GM12872 (cell line): Measurements from ENCODE around the gene DCAF17.

Experiments
- CTCF ChIP-seq: IDR thresholded peaks from 3 replicates; pipeline ENCODE4 v1.5.1; 2011; ENCODE audit warnings: low read depth, mild to moderate bottlenecking, low read length, moderate library complexity; ENCODE audit not compliant: insufficient read depth

DCAF17 gene

DNA sequence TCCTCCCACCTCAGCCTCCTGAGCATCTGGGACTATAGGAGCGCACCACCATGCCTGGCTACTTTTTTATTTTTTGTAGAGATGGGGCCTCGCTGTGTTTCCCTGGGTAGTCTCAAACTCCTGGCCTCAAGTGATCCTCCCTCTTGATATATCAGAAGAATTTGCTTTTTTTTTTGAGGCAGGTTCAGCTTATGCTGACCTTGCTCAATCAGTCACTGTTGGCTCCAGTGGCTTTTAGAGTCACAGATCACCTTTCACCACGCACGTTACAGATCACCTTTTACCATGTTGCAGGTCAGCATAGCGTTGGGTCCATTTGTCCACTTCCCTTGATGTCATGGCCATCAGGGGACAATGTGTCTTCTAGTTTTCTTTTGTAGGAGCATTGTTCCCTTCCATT lies 36.1 kb downstream of the DCAF17 start:
- no peak for TF ChIP-seq CTCF

DNA sequence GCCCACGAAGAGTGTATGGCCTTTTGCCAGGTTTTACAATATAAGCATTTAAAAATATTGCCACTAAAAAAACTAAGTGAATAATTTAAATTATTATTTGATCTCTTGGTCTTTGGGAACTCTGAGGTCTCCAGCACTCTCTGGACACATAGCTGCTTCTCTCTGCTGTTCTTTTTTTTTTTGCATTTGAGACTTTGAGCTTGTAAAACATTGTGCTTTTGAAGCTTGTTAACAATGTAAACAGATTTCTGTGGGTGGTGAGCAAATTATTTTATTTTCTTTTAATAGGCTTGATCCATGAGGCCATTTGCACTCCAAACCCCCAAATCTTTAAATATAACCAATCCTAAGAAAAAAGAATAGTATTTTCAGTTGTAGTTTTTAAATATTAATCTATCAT lies 42.0 kb downstream of the DCAF17 start:
- TF ChIP-seq CTCF, result no peak

- TF ChIP-seq CTCF, result no peak
Observed at GRCh38 chr2:171478345-171478744, 44.3 kb downstream of the DCAF17 start.

DNA sequence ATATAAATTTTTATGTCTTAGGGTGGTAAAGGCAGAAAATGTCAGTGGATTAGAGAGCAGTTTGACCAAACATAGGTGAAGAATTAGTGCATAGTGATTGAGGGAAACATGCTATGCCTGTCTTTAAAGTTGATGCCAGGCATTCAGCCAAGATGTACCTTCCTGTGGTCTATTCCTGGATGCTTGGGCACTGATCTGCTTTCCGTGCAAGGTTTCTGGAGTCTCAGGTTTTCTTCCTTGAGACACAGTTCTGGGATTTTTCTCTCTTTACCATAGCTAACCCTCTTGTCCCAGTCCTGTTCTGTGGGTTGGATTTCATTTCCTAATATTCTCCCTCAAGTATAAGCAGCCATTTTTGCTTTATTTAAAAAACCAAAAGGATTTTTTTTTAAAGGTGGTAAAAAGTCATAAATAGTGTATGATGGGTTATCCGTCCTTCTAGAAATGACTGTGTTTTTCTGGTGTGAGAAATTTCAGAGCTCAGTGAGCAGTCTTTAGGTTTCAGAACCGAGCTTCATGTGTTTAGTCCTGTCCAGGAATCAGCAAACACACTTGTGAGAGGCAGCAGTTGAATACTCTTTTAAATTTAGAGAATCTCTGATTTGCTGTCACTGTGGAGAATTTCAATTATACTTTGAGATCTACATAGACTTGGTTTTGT lies 45.3 kb downstream of the DCAF17 start:
- TF ChIP-seq CTCF, result no peak

DNA sequence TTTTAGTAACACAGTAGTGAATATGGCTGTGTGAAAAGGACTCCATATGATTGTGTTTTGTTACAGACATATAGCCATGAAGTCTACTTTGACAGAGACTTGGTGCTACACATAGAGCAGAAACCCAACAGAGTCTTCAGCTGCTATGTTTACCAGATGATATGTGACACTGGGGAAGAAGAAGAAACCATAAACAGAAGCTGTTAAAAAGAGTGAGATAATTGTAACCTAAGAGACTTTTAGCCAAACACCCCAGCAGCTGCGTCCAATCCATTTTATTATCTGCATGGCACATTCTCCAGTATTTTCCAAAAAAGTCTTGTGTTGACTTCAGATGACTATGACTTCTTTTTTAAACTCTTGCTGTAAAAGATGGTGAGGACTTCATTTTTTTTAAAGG lies 46.9 kb downstream of the DCAF17 start:
- no peak for TF ChIP-seq CTCF

DNA sequence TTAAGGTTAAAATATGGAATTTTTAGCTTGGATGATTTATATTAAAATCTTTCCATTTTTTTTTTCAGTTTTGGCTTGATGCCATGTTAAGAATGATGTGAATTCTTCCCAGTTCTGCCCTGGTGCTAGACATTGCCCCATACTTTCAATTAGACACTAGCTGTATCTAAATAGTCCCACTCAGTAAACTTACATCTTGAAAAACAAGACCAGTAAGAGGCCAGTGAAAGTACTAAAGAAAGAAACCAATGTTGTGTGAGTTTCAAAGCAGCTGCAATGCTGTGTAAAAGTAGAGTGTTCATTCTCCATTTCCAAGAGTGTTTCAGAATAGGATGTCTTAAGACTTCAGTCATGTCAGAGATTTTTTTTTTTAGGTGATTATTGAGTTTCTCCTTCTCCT lies 48.3 kb downstream of the DCAF17 start:
- no peak for TF ChIP-seq CTCF

DNA sequence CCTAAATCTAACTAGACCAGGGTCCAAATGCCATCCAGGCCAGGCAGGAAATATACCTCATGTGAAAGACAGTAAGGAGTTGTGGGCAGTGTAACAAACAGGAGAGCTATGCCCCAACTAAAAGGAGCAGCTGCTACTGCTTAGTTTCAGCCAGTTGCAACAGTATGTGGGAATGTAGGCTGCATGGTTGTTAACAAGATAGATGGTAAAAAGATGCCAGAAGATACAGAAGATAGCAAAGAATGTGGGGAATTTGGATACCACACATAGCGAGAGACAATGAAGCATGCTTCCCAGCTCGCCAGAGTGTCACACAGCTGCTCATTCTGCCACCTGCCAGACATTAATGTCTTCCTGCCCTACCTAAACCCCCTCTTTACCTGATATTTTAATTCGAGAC lies 48.9 kb downstream of the DCAF17 start:
- no peak for TF ChIP-seq CTCF

GRCh38 chr2:171483793-171484192 lies 49.8 kb downstream of the DCAF17 start:
- no peak for TF ChIP-seq CTCF
